ENCODE data around the gene INTS1.

INTS1 gene

GRCh38 chr7:1505731-1506550 lies 1.8 kb upstream of the INTS1 start:
- no peak for DNase-seq

GRCh38 chr7:1503390-1503789 lies 799 bp downstream of the INTS1 start:
- no peak for DNase-seq

- no peak for DNase-seq
Measured at GRCh38 chr7:1502845-1503244, 1.3 kb downstream of the INTS1 start.

- no peak for DNase-seq
Measured at GRCh38 chr7:1501487-1502270, 2.5 kb downstream of the INTS1 start.

- no peak for DNase-seq
Measured at GRCh38 chr7:1500064-1500807, 4.0 kb downstream of the INTS1 start.

- DNase-seq = no peak
Measured at GRCh38 chr7:1499367-1500029, 4.7 kb downstream of the INTS1 start.

GRCh38 chr7:1498370-1499305 lies 5.6 kb downstream of the INTS1 start:
- no peak for DNase-seq

GRCh38 chr7:1497293-1497927 lies 6.8 kb downstream of the INTS1 start:
- DNase-seq = no peak

GRCh38 chr7:1496531-1497292 lies 7.5 kb downstream of the INTS1 start:
- DNase-seq = no peak

GRCh38 chr7:1495564-1496242 lies 8.5 kb downstream of the INTS1 start:
- no peak for DNase-seq

GRCh38 chr7:1494866-1495563 lies 9.2 kb downstream of the INTS1 start:
- no peak for DNase-seq

- DNase-seq = no peak
Measured at GRCh38 chr7:1494447-1494846, 9.7 kb downstream of the INTS1 start.

GRCh38 chr7:1493571-1493970 lies 10.6 kb downstream of the INTS1 start:
- no peak for DNase-seq

- DNase-seq = no peak
Measured at GRCh38 chr7:1493129-1493528, 11.1 kb downstream of the INTS1 start.

- DNase-seq = no peak
Measured at GRCh38 chr7:1492640-1493039, 11.5 kb downstream of the INTS1 start.

GRCh38 chr7:1492221-1492620 lies 12.0 kb downstream of the INTS1 start:
- no peak for DNase-seq

GRCh38 chr7:1490837-1491236 lies 13.4 kb downstream of the INTS1 start:
- DNase-seq = no peak

GRCh38 chr7:1489336-1489735 lies 14.9 kb downstream of the INTS1 start:
- DNase-seq = no peak

GRCh38 chr7:1488016-1488415 lies 16.2 kb downstream of the INTS1 start:
- DNase-seq = no peak
